Measurements from ENCODE around the gene RSRC1. TPM values are rescaled to one million over a fixed set of nuclear protein-coding genes. Genes with fewer than 3 reads are reported as not detected.
"Not testable (repeated sequence)": the region's sequence is repeated elsewhere in the genome, so short reads cannot be mapped to it uniquely, and the experiment has no call there.

Gene RSRC1
- total RNA-seq, 4 donors from 2014 or later = 23.5 to 31.8 (median 26.6) TPM

DNA sequence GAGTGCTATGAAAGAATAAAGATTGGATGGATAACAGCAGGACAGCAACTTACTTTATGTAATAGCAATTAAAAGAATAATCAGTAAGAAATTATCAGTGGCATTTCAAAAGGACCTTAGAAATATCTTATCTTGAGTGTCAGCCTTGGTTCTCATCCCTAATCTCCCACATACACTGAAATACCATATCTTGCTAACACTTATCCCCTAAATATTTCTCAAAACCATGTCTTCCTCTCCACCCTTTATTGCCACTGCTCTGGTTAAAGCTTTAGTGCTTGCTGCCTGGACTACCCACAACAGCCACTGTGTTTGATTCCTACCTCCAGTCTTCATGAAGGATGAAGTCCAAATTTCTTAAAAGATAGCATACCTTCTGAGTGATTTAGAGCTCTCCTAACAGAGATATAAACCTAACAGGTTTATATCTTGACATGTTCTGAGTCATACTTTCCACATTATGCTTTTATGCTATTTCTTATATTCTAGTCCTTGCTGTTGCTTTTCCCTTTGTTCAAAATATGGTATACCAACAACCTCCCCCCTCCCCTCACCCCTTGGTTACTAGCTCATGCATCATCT is 202.8 kb downstream of the RSRC1 start:
- no peak for DNase-seq (ENCODE audit: low spot score in 2 of 2)
- intact Hi-C loops (cut with DNase I; ENCODE audit: low total_unique reads) = no loop called here
- no peak overlapping the region for H3K4me3 ChIP-seq (ENCODE audit: low read depth, poor library complexity, severe bottlenecking)
- TF ChIP-seq, protein P1, sequence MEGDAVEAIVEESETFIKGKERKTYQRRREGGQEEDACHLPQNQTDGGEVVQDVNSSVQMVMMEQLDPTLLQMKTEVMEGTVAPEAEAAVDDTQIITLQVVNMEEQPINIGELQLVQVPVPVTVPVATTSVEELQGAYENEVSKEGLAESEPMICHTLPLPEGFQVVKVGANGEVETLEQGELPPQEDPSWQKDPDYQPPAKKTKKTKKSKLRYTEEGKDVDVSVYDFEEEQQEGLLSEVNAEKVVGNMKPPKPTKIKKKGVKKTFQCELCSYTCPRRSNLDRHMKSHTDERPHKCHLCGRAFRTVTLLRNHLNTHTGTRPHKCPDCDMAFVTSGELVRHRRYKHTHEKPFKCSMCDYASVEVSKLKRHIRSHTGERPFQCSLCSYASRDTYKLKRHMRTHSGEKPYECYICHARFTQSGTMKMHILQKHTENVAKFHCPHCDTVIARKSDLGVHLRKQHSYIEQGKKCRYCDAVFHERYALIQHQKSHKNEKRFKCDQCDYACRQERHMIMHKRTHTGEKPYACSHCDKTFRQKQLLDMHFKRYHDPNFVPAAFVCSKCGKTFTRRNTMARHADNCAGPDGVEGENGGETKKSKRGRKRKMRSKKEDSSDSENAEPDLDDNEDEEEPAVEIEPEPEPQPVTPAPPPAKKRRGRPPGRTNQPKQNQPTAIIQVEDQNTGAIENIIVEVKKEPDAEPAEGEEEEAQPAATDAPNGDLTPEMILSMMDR (IDR thresholded peaks at IDR 0.05) = no peak
- TF ChIP-seq POLR2A (IDR thresholded peaks at IDR 0.05) = no peak

DNA sequence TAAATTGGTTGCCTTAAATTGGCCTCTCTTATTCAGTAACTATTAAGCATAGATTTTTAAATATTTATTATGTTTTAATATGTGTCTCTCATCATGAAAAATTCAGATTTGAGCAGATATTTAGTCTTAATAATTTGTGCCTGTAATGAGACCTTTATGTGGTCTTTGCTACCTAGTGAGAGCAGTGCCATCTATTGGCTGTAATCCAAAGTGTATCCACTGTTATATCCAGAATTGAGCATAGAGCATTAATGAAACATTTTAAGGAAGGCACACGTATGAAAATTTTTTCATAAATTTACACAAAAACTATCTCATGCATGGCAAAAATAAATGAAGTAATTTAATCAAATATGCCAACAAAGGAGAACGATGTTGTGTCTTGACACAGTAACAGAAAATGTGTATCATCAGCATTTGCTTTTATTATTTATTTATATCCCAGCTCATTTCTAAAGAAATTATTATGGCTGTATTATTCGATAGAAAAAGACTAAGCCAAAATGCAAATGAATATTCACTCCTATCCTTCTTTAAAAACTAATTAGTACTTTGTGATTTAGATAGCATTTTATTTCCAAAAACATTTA is 203.5 kb downstream of the RSRC1 start:
- WGBS, 2 donors = 59 to 62% methylated on average over 3 of the region's 3 CpGs
- H3K4me3 ChIP-seq (ENCODE audit: low read depth, poor library complexity, severe bottlenecking) = no peak overlapping the region
- DNase-seq (ENCODE audit: low spot score in 2 of 2) = no peak
- intact Hi-C loops (cut with DNase I; ENCODE audit: low total_unique reads) = no loop called here
- TF ChIP-seq, protein P1 (IDR thresholded peaks at IDR 0.05) = no peak
- no peak for TF ChIP-seq POLR2A (IDR thresholded peaks at IDR 0.05)

DNA sequence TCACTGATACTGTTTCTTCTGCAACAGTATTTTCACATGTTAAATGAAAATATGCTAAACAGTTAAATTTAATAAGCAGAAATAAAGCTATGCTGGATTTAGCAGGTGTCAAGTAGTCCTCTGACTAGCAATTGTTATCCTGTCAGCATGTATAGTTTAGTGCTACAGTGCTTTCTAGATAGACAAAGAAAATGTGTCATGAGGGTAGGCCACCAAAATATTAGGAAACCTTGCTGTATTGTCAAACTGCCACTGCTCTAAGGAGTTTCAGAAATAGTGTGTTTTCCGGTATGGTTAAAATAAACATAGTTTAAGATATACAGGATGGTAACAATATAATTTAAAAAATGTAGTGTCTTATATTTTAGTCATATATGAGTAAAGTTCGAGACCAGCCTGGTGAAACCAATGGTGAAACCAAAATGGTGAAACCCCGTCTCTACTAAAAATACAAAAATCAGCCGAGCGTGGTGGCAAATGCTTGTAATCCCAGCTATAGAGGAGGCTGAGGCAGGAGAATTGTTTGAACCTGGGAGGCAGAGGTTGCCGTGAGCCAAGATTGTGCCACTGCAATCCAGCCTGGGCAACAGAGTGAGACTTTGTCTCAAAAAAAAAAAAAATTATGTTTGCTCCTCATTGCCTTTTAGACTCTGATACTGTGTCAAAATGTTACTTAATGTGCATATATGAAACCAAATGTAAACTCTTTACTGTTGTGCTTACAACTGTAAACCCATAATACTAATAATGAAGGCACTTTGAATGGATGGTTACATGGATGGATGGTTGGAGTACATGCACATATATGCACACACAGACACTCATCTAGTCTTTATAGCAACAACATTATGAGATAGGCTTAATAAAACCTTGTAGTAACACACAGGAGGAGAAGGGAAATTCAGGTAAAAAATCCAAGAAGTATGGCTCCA is 204.8 kb downstream of the RSRC1 start:
- no peak overlapping the region for H3K4me3 ChIP-seq (ENCODE audit: low read depth, poor library complexity, severe bottlenecking)
- whole genome bisulfite sequencing, 2 donors = 96 to 97% methylated on average over 6 of the region's 6 CpGs
- intact Hi-C loops (cut with DNase I; ENCODE audit: low total_unique reads) = no loop called here
- no peak for DNase-seq (ENCODE audit: low spot score in 2 of 2)
- TF ChIP-seq, protein P1 (IDR thresholded peaks at IDR 0.05) = no peak
- TF ChIP-seq POLR2A (IDR thresholded peaks at IDR 0.05) = no peak

GRCh38 chr3:158329696-158330441 is 220.0 kb downstream of the RSRC1 start:
- 55 to 58% methylated on average over 21 of the region's 21 CpGs for WGBS, 2 donors
- H3K4me3 ChIP-seq (ENCODE audit: low read depth, poor library complexity, severe bottlenecking); intact Hi-C loops (cut with DNase I; ENCODE audit: low total_unique reads); DNase-seq (ENCODE audit: low spot score in 2 of 2): not testable (repeated sequence)

- DNase-seq (ENCODE audit: low spot score in 2 of 2) = no peak
- TF ChIP-seq, protein P1 (IDR thresholded peaks at IDR 0.05) = no peak
- no peak for TF ChIP-seq POLR2A (IDR thresholded peaks at IDR 0.05)
- 45 to 72% methylated on average over 1 of the region's 1 CpG for WGBS, 2 donors
- intact Hi-C loops (cut with DNase I; ENCODE audit: low total_unique reads) = no loop called here
- no peak overlapping the region for H3K4me3 ChIP-seq (ENCODE audit: low read depth, poor library complexity, severe bottlenecking)
Observed at GRCh38 chr3:158330870-158331269, 221.0 kb downstream of the RSRC1 start.
